GM18870 (cell line): Measurements from ENCODE around the gene TTN.
"Not testable (repeated sequence)": the region's sequence is repeated elsewhere in the genome, so short reads cannot be mapped to it uniquely, and the experiment has no call there.

ENCODE experiments used
- ATAC-seq: cut with Tn5 transposase; IDR thresholded peaks from one replicate; pipeline ENCODE4 v1.9.1; 2021; ENCODE audit warnings: moderate library complexity; ENCODE audit not compliant: unreplicated experiment

Gene TTN

DNA sequence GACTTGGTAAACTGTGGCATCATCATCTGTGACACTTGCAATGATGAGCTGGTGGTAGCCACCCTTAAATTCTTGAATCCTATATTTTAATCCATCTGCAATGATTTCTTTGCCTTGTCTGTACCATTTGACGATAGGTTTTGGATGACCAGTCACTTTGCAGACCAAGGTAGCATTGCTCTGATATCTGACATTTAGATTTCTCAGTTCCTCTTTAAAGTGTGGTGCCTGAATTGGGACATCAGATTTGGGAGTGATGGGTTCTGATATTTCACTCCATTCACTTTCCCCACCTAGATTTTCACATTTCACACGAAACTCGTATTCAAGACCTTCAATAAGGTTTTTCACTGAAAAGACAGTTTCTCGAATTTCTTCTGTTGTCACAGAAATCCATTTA is 271.2 kb downstream of the TTN start:
- ATAC-seq: no peak

DNA sequence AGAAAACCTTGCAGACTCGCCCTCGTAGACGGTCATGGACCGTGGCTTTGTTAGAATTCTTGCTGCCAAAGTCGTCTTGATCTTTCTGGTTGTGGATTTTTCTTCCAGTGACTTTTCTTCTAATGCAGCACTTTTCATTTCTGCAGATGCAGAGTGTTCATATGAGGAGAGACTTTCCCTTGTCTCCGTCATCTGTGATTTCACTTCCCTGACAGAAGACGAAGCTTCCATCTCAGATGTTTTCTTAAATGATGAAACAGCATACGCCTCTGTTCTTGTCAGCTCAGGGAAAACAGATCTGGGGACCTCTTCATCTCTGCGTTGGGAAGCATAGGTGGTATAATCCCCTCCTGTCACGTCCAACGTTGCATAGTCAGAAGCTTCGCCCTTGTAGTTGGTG is 276.1 kb downstream of the TTN start:
- no peak for ATAC-seq

DNA sequence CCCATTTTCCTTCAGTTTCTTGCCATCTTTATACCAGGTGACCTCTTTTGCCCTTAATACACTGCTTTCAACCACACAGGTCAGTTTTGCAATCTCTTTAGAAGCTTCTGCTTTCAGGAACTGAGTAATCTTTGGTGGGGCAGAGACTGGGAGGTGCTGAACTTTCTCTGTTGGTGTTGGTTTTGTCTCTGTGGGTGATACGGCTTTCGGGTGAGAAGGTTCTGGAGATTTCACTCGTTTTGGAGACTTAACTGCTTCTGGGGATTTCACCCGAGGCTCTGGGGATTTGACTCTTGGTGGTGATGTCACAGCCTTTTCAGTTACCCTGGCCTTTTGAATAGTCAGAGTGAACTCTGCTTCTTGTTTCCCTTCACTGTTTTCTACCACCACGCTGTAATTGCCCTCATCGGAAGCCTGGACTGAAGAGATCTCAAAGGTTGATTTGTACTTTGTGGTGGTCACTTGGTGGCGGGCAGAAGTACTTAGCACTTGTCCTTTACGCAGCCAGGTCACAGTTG is 276.5 kb downstream of the TTN start:
- ATAC-seq: peak; percentile 99

DNA sequence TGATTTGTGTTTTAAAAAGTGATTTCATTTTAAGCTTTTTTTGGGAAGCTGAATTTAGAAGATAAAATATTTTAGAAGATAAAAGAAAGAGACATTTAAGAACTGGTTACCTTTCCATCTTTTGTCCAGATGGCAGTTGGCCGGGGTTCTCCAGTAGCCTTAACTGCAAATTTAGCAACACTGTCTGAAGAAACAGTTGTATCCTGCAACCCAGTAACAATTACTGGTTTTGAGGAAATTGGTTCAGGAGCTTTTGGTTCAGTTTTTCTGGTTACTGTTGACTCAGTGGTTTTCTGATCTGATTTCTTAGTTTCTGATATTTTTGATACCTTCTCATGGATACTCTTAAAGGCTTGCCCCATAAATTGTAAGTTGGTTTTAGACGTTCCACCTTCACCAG is 277.1 kb downstream of the TTN start:
- ATAC-seq: no peak

DNA sequence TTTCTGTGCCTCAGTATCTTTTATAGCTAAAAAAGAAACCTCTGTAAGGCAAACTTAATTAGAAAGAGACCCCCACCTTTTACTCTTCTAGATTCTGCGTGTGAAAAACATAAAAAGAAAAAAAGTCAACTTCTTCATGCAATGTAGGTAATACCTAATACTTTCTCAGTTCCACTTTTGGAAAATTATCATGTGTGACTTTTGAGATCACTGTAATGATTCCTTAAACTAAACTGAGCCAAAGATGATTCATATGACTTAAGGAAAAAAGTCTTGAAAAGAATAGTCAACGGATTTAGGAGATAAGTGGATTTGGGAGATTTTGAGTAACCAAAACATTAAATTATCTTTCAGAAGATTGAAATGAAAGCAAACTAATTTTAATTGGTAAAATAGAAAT is 278.0 kb downstream of the TTN start:
- no peak for ATAC-seq

DNA sequence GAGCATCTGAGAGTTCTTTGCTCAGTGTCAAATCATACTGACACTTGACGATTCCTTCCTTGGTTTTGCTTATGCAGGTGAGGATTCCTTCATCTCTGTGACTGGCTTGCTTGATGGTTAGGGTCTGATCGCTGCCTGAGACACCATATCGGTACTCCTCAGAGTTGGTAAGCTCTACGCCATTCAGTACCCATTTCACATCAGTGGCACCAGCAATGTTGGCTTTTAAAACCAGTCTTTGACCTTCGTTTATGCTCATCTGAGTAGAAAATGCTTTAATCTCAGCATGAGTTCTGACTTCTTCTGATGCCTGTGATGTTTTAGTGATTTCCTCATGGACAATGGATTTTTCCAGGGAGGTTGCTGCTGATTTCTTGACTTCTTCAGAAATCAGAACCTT is 278.6 kb downstream of the TTN start:
- ATAC-seq: no peak

DNA sequence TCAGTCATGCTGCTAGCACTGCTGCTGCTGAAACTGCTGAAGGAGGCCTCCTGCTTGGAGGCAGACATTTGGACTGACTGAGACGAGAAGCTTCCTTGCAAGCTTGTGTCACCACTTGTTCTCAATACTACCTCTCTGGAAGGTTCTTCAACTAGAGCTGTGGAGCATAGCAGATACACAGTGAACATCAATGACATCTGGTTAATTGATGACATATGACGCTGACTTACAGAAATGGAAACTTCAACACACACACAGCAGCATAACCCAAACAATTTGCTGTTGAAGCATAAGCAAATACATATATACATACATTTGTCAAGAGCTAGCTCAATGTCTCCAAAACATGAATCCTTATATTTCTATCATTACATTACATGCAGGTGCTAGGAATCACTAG is 279.6 kb downstream of the TTN start:
- ATAC-seq: no peak

DNA sequence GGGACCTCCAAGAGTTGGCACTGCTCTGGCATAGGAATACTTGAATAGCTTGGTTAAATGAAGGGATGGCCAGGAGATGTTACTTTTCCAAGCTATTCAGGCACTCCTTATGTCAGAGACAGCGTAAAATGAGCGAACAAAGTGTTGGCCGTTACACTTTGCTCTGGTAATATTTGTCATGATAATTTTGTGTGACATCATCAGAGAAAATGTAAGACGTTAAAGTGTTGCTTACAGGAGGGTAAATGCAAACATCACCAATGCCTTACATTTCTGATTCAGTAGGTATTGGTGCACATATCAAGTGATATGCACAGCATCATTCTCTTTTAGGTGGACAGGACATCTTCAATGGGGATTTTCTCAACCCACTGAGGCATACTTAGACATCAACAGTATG is 281.0 kb downstream of the TTN start:
- no peak for ATAC-seq

DNA sequence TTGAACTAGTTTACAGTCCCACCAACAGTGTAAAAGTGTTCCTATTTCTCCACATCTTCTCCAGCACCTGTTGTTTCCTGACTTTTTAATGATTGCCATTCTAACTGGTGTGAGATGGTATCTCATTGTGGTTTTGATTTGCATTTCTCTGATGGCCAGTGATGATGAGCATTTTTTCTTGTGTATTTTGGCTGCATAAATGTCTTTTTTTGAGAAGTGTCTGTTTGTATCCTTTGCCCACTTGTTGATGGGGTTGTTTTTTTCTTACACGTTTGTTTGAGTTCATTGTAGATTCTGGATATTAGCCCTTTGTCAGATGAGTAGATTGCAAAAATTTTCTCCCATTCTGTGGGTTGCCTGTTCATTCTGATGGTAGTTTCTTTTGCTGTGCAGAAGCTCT is 281.8 kb downstream of the TTN start:
- ATAC-seq: not testable (repeated sequence)

DNA sequence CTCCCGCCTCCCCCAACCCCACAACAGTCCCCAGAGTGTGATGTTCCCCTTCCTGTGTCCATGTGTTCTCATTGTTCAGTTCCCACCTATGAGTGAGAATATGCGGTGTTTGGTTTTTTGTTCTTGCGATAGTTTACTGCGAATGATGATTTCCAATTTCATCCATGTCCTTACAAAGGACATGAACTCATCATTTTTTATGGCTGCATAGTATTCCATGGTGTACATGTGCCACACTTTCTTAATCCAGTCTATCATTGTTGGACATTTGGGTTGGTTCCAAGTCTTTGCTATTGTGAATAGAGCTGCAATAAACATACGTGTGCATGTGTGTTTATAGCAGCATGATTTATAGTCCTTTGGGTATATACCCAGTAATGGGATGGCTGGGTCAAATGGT is 282.2 kb downstream of the TTN start:
- ATAC-seq: not testable (repeated sequence)

DNA sequence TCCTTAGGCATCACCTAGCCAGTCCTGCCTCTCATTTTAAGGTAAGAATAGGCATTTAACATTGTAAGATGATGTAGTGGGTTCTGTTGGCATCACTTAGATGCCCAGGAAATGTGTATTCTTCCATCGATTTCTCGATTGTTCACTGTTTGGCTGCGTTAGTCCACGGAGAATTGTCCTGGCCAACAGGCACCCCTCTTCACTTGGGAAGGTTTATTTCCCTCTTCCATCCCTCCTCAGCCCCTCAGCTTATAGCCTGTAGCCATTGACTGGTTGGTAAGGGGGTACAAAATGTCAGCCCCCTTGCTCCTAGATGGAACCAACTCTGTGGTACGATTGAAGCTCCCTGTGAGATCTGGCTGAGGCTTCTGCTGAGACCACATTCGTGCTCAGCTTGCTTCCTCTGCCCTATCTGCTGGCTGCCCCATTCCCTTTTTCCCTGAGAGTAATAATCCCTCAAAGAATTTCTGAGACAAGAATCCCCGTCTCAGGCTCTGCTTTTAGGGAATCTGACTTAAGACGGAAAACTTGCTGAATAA is 283.6 kb downstream of the TTN start:
- ATAC-seq: peak; percentile 4

DNA sequence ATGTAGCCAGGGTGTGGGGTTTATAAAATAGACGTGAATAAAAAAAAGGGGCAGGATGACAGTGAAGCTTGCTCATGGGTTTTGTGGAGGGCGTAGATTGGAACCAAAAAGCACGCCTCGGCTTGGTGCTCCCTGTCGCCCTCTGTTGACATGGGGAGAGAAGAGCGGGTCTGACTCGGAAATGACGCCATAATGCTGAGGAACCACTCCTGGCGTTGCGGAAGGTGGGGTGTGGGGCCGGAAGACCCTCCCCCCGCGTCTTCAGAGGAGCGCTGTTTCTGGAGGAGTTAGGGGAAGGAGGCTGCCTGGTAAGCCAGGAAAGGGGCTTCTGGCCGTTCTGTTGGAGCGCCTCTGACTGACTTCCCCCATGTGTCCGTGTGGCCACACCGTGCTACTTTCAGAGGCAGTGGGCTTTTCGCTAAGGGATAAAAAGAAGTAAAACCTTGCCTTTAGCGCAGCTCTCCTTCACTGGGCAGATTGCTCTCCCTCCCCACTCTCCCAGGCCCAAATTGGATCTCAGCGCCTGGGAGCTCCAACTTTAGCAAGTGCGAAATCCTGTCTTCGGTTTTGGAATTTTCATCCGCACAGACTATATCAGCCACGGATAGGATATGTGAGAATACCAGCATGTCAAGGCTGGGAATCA is 284.1 kb downstream of the TTN start:
- peak; percentile 77 for ATAC-seq

DNA sequence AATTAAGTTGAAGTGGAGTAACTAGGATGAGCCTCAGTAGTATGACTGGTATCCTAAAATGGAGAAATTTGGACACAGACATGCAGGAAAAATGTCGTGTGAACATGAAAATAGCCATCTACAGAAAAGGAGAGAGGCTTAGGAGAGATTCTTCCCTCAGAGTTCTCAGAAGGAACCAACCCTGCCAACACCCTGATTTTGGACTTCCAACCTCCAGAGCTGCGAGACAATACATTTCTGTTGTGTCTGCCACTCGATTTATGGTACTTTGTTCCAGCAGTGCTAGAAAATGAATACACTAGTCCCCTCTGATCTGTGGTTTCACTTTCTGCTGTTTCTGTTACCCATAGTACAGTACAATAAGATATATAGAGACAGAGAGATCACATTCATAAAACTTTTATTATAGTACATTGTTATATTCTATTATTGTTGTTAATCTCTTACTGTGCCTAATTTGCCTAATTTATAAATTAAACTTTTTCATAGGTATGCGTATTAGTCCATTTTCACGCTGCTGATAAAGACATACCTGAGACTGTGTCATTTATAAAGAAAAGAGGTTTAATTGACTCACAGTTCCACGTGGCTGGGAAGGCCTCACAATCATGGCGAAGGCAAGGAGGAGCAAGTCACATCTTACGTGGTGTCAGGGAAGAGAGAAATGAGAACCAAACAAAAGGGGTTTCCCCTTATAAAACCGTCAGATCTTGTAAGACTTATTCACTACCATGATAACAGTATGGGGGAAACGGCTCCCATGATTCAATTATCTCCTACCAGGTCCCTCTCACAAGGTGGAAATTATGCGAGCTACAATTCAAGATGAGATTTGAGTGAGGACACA is 285.7 kb downstream of the TTN start:
- no peak for ATAC-seq

DNA sequence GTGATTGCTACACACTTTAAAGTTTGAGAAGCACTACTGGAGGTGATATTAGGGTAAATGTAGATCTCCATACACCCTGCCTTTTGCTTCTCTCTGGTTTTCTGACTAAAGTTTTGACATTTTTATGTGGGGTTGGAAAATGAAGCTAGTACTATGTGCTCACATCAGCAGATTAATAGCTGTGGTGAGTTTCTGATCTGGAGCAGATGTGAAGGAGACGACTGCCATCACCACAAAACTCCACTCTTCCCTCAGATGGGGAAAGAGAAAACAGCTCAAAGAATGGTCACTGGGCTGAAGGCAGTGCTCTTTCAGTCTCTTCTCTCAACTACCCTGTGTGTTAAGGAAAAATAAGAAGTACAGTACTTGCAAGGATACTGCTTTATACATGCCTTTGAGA is 289.7 kb downstream of the TTN start:
- ATAC-seq: no peak

DNA sequence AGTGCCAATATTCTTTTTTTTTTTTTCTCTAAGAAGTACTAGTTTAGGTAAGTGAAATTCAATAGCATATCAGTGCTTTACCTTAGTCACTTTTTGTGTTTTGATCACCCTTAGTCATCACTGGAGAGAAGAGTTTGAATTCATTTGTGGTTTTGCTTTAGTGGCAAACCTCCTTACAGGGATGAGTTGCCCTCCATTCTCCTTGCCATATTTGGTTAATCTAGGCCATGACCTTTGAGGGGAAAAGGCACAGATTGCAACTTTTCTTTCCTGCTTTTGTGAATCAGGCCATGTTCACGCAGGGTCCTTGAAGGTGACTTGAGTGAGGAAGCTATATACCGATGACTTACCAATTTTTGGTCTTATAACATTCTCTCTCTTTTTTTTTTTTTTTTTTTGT is 292.6 kb downstream of the TTN start:
- ATAC-seq: peak; percentile 74

DNA sequence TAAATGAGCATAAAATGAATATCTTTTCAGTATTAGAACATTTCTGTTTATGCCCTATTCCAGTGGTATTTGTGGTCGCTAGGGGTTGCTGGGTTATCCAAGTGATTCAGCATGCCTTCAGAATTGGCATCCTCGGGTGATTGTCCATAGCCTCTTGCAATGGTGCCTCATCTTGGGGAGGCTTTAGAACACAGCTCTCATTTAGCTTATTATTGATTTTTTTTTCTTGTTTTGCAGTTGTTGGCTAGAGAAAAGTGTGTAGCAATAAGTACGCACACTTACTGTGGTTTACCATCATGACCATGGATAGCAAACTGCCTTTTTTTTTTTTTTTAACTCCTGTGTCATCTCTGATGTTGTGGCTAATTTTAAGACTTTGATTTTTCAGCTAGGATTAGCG is 293.3 kb downstream of the TTN start:
- no peak for ATAC-seq

DNA sequence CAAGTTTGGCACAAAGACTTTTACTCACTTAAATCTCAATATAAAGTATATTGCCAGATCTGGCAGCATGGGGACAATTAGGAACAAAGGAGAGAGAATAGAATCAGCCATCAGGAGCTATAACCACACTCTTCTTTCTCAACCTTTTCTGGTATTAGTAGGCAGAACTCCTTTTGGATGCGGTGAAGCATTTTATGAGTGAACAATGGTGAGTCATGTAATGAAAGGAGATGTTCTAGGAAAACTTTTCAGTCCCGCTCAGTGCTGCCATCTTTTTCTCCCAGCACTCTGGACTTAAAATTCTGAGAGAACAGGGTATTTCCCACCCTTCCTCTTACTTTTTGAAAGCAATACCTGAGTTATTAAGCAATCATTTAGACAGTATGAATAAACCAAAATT is 294.7 kb downstream of the TTN start:
- ATAC-seq: no peak

DNA sequence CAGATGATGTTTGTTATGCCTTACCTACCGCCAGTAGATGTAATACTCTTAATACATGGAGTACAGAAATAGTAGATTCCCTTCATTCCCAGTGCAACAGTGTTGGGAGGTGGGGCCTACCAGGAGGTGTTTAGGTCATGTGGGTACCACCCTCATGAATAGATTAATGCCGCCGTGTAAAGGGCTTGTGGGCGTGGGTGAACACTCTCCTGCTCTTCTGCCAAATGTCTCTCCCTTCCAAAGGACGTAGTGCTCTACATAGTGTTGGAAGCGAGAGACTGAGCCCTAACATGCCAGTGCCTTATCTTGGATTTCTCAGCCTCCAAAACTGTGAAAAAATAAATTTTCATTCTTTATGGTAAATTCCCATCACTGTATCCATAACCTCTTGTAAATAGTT is 296.8 kb downstream of the TTN start:
- ATAC-seq: no peak

DNA sequence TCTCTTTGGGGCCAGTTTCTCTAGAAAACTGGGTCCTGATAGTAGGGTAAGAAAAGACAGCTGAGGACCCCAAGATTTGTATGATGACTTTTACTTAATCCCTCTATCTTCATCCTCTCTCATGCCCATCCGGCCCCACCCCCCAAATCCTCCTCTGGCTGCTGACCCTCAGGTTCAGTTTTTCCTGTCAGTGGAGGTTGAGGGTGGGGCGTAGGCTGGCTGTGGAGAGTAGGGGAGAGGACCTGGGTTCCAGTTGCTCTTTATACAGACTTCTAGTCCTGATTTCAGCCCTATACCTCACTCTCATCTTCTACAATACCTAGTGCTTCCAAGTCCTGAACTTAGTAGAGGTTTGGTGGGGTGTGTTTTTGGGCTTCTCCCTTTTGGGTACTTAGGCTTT is 298.6 kb downstream of the TTN start:
- ATAC-seq: no peak

DNA sequence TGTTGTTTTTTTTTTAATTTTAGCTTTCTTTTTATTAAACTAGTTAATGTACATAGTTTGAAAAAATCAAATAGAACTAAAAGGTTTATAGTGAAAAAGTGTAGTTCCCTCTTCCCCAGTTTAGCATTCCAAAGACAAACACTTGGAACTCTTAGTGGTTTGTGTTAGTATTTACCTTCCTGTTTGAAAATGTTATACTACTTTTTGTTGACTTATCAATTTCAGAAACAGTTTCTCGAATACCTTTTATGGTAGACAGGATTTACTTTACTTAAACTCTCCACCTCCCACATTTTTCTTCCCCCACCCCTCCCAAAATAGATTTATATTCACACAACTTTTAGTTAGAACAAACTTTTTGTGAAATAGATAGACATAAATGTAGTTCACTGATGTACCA is 300.3 kb downstream of the TTN start:
- ATAC-seq: peak; percentile 9

DNA sequence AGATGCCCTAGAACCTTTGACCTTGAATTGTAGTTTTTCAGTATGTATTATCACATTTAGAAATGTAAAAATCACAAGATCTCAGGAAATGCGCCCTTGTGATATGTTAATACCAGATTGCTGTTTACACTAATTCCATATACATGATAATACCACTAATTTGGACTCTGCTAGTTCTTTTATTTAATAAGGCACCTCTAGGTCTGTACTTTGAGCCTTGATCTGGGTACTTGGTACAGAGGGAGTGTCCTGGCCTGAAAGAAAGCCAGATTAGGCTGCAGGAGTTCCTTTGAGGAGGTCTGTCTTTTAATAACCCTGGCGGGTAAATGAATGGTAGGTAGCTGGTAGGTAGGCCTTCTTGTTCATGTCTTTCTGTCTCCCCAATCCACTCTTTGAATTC is 300.7 kb downstream of the TTN start:
- ATAC-seq: no peak

DNA sequence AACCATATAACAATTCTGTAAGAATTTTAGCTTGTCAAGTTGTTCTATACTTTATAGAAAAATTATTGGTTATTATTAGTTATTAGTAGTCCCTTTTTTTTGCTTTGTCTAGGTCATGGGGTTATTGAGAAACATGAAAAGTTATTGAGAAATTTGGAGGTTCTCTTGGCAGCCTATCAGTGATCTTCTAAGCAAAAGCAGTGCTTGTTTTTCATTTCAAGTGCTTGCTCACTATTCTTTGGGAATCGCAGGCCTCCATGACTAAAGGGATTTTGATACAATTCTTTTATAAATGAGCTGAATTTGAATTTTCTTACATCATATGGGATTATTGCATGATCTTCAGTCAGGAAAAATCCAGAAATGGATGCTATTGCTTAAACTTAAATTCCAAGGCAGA is 301.1 kb downstream of the TTN start:
- ATAC-seq: no peak
